ENCODE results near the gene CFAP46.

Gene CFAP46

DNA sequence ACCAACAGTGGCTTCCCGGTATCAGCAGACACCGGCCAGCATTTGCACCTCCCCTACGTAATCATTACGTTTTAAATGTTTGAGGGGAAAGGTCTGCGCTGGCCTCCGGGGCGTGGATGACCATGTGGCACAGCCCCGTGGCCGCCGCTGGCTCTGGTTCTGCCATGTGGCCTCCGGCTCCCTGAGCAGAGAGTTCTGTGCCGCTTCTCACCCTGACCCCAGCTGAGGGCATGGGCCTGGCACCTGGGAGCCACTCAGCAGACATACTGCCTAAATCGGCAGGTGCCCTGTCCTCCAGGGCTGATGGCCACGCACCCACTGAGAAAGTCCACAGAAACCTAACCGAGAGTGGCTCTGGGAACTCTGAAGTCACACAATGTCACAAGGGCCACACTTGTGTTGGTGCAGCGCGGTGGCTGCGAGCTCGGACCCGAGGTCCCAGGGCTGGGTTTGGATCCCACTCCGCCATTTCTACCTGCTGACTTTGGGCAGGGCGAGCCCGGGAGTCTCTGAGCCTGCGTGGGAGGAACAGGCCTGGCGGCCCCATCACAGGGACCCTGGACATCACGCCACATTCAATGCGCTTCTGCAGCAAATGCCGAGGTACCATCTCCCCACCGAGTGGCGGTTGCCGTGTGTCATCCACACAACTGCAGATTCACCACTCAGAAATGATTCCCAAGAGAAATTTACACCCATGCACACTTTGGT lies 25.3 kb downstream of the CFAP46 start:
- no peak overlapping the region for H3K9ac ChIP-seq (ENCODE audit: low read depth, low read length)
- DNase-seq (no peak), ATAC-seq (ENCODE audit: insufficient read depth, low read depth) (no peak)
- H4K20me1 ChIP-seq (ENCODE audit: insufficient read depth, low read length) = 0 out of 2 replicates have a peak, but pooled peaks cover 5% of the 10 kb centered on the region
- H3K4me3 ChIP-seq (ENCODE audit: low read depth in 1 of 2, low read length in 2 of 2) = no peak overlapping the region
- no peaks in the 10 kb centered on the region for H3K36me3 ChIP-seq (ENCODE audit: insufficient read depth, low read length)
- no peak overlapping the region for H2AFZ ChIP-seq (ENCODE audit: low read depth, low read length)
- H3K27ac ChIP-seq (ENCODE audit: low read length) = no peak overlapping the region
- no peaks in the 10 kb centered on the region for H3K27me3 ChIP-seq (ENCODE audit: insufficient read depth, low read length, poor library complexity)
- H3K9me3 ChIP-seq (ENCODE audit: insufficient read depth, low read length, severe bottlenecking) = no peaks in the 10 kb centered on the region
- no peaks in the 10 kb centered on the region for H3K4me1 ChIP-seq (ENCODE audit: insufficient read depth, low read length)
- H3K4me2 ChIP-seq (ENCODE audit: insufficient read depth, low read length) = no peak overlapping the region
- H3K79me2 ChIP-seq (ENCODE audit: insufficient read depth, low read length) = no peaks in the 10 kb centered on the region
- TF ChIP-seq EZH2 (IDR thresholded peaks at IDR 0.05; ENCODE audit: borderline replicate concordance, low read depth, low read length, severe bottlenecking) = no peak
- TF ChIP-seq, protein P1, sequence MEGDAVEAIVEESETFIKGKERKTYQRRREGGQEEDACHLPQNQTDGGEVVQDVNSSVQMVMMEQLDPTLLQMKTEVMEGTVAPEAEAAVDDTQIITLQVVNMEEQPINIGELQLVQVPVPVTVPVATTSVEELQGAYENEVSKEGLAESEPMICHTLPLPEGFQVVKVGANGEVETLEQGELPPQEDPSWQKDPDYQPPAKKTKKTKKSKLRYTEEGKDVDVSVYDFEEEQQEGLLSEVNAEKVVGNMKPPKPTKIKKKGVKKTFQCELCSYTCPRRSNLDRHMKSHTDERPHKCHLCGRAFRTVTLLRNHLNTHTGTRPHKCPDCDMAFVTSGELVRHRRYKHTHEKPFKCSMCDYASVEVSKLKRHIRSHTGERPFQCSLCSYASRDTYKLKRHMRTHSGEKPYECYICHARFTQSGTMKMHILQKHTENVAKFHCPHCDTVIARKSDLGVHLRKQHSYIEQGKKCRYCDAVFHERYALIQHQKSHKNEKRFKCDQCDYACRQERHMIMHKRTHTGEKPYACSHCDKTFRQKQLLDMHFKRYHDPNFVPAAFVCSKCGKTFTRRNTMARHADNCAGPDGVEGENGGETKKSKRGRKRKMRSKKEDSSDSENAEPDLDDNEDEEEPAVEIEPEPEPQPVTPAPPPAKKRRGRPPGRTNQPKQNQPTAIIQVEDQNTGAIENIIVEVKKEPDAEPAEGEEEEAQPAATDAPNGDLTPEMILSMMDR (IDR thresholded peaks at IDR 0.05; ENCODE audit: borderline replicate concordance, extremely low read depth, low read length, poor library complexity, severe bottlenecking) = no peak

DNA sequence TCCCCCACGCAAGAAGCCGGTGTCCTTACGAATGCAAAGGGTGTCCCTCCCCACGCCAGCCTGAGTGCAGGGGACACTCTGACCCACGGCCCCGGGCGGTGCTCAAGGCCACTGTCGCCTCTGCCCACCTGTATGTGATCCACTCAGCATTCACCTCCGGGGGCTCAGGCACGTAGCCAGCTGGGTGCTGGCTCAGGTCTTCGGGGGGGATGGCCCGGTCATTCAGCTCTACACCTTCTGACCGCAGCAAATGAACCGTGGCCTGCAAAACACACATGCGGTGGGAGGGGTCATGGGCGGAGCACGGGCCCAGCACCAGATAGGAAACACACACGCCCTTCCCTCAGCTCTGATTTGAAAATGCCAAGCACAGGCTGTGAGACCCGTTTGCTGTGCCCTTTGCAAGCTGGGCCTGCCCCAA lies 25.9 kb downstream of the CFAP46 start:
- H3K9me3 ChIP-seq (ENCODE audit: insufficient read depth, low read length, severe bottlenecking) = no peaks in the 10 kb centered on the region
- no peak overlapping the region for H3K4me2 ChIP-seq (ENCODE audit: insufficient read depth, low read length)
- H3K27me3 ChIP-seq (ENCODE audit: insufficient read depth, low read length, poor library complexity) = no peaks in the 10 kb centered on the region
- H4K20me1 ChIP-seq (ENCODE audit: insufficient read depth, low read length) = 0 out of 2 replicates have a peak, but pooled peaks cover 5% of the 10 kb centered on the region
- H3K9ac ChIP-seq (ENCODE audit: low read depth, low read length) = no peak overlapping the region
- H2AFZ ChIP-seq (ENCODE audit: low read depth, low read length) = no peak overlapping the region
- H3K4me3 ChIP-seq (ENCODE audit: low read depth in 1 of 2, low read length in 2 of 2) = no peak overlapping the region
- TF ChIP-seq EZH2 (IDR thresholded peaks at IDR 0.05; ENCODE audit: borderline replicate concordance, low read depth, low read length, severe bottlenecking) = no peak
- TF ChIP-seq, protein P1 (IDR thresholded peaks at IDR 0.05; ENCODE audit: borderline replicate concordance, extremely low read depth, low read length, poor library complexity, severe bottlenecking) = no peak
- no peaks in the 10 kb centered on the region for H3K36me3 ChIP-seq (ENCODE audit: insufficient read depth, low read length)
- H3K79me2 ChIP-seq (ENCODE audit: insufficient read depth, low read length) = no peaks in the 10 kb centered on the region
- H3K27ac ChIP-seq (ENCODE audit: low read length) = no peak overlapping the region
- no peak for DNase-seq
- ATAC-seq (ENCODE audit: insufficient read depth, low read depth) = no peak
- H3K4me1 ChIP-seq (ENCODE audit: insufficient read depth, low read length) = no peaks in the 10 kb centered on the region

DNA sequence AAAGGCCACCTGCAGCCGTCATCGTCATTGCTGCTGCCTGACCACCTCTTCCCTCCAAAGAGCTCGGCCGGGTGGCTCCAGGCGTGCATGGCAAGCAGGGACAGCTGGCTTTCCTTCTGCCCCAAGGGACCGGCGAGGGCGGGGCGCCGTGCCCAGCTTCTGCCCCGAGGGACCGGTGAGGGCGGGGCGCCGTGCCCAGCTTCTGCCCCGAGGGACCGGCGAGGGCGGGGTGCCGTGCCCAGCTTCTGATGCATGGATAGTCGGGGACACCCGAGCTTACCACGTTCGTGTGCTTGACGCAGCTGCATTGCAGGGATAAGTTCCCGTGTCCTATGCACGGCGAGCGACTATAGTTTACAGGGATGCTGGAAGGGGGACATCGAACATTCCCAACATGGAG lies 27.0 kb downstream of the CFAP46 start:
- no peak for TF ChIP-seq EZH2 (IDR thresholded peaks at IDR 0.05; ENCODE audit: borderline replicate concordance, low read depth, low read length, severe bottlenecking)
- TF ChIP-seq, protein P1 (IDR thresholded peaks at IDR 0.05; ENCODE audit: borderline replicate concordance, extremely low read depth, low read length, poor library complexity, severe bottlenecking) = no peak
- H3K27me3 ChIP-seq (ENCODE audit: insufficient read depth, low read length, poor library complexity) = no peaks in the 10 kb centered on the region
- no peak overlapping the region for H3K4me2 ChIP-seq (ENCODE audit: insufficient read depth, low read length)
- H3K36me3 ChIP-seq (ENCODE audit: insufficient read depth, low read length) = no peaks in the 10 kb centered on the region
- no peak overlapping the region for H3K9ac ChIP-seq (ENCODE audit: low read depth, low read length)
- no peaks in the 10 kb centered on the region for H3K79me2 ChIP-seq (ENCODE audit: insufficient read depth, low read length)
- DNase-seq = no peak
- no peak overlapping the region for H3K4me3 ChIP-seq (ENCODE audit: low read depth in 1 of 2, low read length in 2 of 2)
- 0 out of 2 replicates have a peak, but pooled peaks cover 5% of the 10 kb centered on the region for H4K20me1 ChIP-seq (ENCODE audit: insufficient read depth, low read length)
- no peaks in the 10 kb centered on the region for H3K9me3 ChIP-seq (ENCODE audit: insufficient read depth, low read length, severe bottlenecking)
- H2AFZ ChIP-seq (ENCODE audit: low read depth, low read length) = no peak overlapping the region
- H3K4me1 ChIP-seq (ENCODE audit: insufficient read depth, low read length) = no peaks in the 10 kb centered on the region
- no peak overlapping the region for H3K27ac ChIP-seq (ENCODE audit: low read length)
- ATAC-seq (ENCODE audit: insufficient read depth, low read depth) = no peak
